ENCODE measurements around the gene KSR1.

The KSR1 gene

GRCh38 chr17:27600471-27600870 is 144.2 kb downstream of the KSR1 start:
- Histone ChIP-seq H3K9ac (no peak overlapping the region), H3K27me3 (no peaks in the 10 kb centered on the region), H3K36me3 (peaks cover 0 to 31% (median 4%) of the 10 kb centered on the region in 11 experiments; a peak in 9 of 22 replicates), H4K20me1 (peaks cover 0 to 15% (median 0%) of the 10 kb centered on the region in 11 experiments; a peak in 4 of 22 replicates), H3K27ac (no peak overlapping the region), H3K4me2 (no peak overlapping the region), H3K9me3 (replicated peaks in 1 of 11) (no peaks in the 10 kb centered on the region), H3K4me1 (peaks cover 0 to 6% (median 2%) of the 10 kb centered on the region in 10 experiments; a peak in 4 of 20 replicates), H3K4me3 (no peak overlapping the region)
- no peak for TF ChIP-seq Cebpa-rat (IDR thresholded peaks at IDR 0.05)

GRCh38 chr17:27601069-27601974 is 145.1 kb downstream of the KSR1 start:
- no peak for TF ChIP-seq Cebpa-rat (IDR thresholded peaks at IDR 0.05)

GRCh38 chr17:27601975-27602302 is 145.7 kb downstream of the KSR1 start:
- no peak for TF ChIP-seq Cebpa-rat (IDR thresholded peaks at IDR 0.05)
- H3K27me3 ChIP-seq, result no peaks in the 10 kb centered on the region
- no peak overlapping the region; a peak in 1 of 22 replicates for H3K9ac ChIP-seq
- H3K4me2 ChIP-seq, result no peak overlapping the region
- H3K9me3 ChIP-seq (replicated peaks in 1 of 11), result no peaks in the 10 kb centered on the region
- peaks cover 0 to 15% (median 0%) of the 10 kb centered on the region in 11 experiments; a peak in 4 of 22 replicates for H4K20me1 ChIP-seq
- no peak overlapping the region for H3K27ac ChIP-seq
- H3K4me1 ChIP-seq, result peaks cover 0 to 6% (median 2%) of the 10 kb centered on the region in 10 experiments; a peak in 4 of 20 replicates
- no peak overlapping the region for H3K4me3 ChIP-seq
- peaks cover 0 to 41% (median 4%) of the 10 kb centered on the region in 11 experiments; a peak in 9 of 22 replicates for H3K36me3 ChIP-seq

More at GRCh38 chr17:27601069-27601974, 145.1 kb downstream of the KSR1 start:
- H3K4me3 ChIP-seq, result no peak overlapping the region
- H3K27me3 ChIP-seq, result no peaks in the 10 kb centered on the region
- H3K4me2 ChIP-seq, result no peak overlapping the region
- H3K36me3 ChIP-seq, result peaks cover 0 to 40% (median 4%) of the 10 kb centered on the region in 11 experiments; a peak in 9 of 22 replicates
- H3K9ac ChIP-seq, result no peak overlapping the region
- H3K9me3 ChIP-seq (replicated peaks in 1 of 11), result no peaks in the 10 kb centered on the region
- peaks cover 0 to 15% (median 0%) of the 10 kb centered on the region in 11 experiments; a peak in 4 of 22 replicates for H4K20me1 ChIP-seq
- no peak overlapping the region for H3K27ac ChIP-seq
- H3K4me1 ChIP-seq, result peaks cover 0 to 6% (median 2%) of the 10 kb centered on the region in 10 experiments; a peak in 4 of 20 replicates

- Histone ChIP-seq H3K4me1 (peaks cover 0 to 11% (median 5%) of the 10 kb centered on the region in 10 experiments; a peak in 6 of 20 replicates), H3K4me3 (no peak overlapping the region), H4K20me1 (peaks cover 0 to 15% (median 0%) of the 10 kb centered on the region in 11 experiments; a peak in 4 of 22 replicates), H3K4me2 (no peak overlapping the region; a peak in 1 of 22 replicates), H3K9me3 (replicated peaks in 1 of 11) (no peaks in the 10 kb centered on the region), H3K9ac (no peak overlapping the region), H3K27me3 (no peaks in the 10 kb centered on the region), H3K36me3 (peaks cover 0 to 42% (median 3%) of the 10 kb centered on the region in 11 experiments; a peak in 9 of 22 replicates), H3K27ac (no peak overlapping the region)
- TF ChIP-seq Cebpa-rat (IDR thresholded peaks at IDR 0.05), result no peak
These were observed 146.6 kb downstream of the KSR1 start for GRCh38 chr17:27602721-27603420.

- no peak for TF ChIP-seq Cebpa-rat (IDR thresholded peaks at IDR 0.05)
- Histone ChIP-seq H3K9ac (no peak overlapping the region), H3K4me2 (no peak overlapping the region), H3K9me3 (replicated peaks in 1 of 11) (no peaks in the 10 kb centered on the region), H3K4me3 (no peak overlapping the region), H3K4me1 (peaks cover 0 to 12% (median 5%) of the 10 kb centered on the region in 10 experiments; a peak in 6 of 20 replicates), H4K20me1 (peaks cover 0 to 15% (median 0%) of the 10 kb centered on the region in 11 experiments; a peak in 4 of 22 replicates), H3K36me3 (peaks cover 0 to 41% (median 0%) of the 10 kb centered on the region in 11 experiments; a peak in 9 of 22 replicates), H3K27ac (no peak overlapping the region), H3K27me3 (no peaks in the 10 kb centered on the region)
These were observed 147.1 kb downstream of the KSR1 start for GRCh38 chr17:27603421-27603770.

- TF ChIP-seq Cebpa-rat (IDR thresholded peaks at IDR 0.05), result no peak
- Histone ChIP-seq H3K36me3 (peaks cover 0 to 49% (median 0%) of the 10 kb centered on the region in 11 experiments; a peak in 9 of 22 replicates), H4K20me1 (peaks cover 0 to 15% (median 0%) of the 10 kb centered on the region in 11 experiments; a peak in 4 of 22 replicates), H3K4me2 (no peak overlapping the region), H3K4me1 (peaks cover 0 to 12% (median 5%) of the 10 kb centered on the region in 10 experiments; a peak in 6 of 20 replicates), H3K27me3 (no peaks in the 10 kb centered on the region), H3K9me3 (replicated peaks in 1 of 11) (no peaks in the 10 kb centered on the region), H3K9ac (no peak overlapping the region), H3K27ac (no peak overlapping the region), H3K4me3 (no peak overlapping the region)
These were observed 147.9 kb downstream of the KSR1 start for GRCh38 chr17:27603880-27604794.

- Histone ChIP-seq H3K4me3 (no peak overlapping the region), H3K36me3 (peaks cover 0 to 57% (median 4%) of the 10 kb centered on the region in 11 experiments; a peak in 9 of 22 replicates), H3K27ac (no peak overlapping the region), H3K4me2 (no peak overlapping the region), H3K27me3 (no peaks in the 10 kb centered on the region), H3K9me3 (replicated peaks in 1 of 11) (no peaks in the 10 kb centered on the region), H3K9ac (no peak overlapping the region), H3K4me1 (peaks cover 0 to 17% (median 6%) of the 10 kb centered on the region in 10 experiments; a peak in 8 of 20 replicates), H4K20me1 (peaks cover 0 to 15% (median 0%) of the 10 kb centered on the region in 11 experiments; a peak in 4 of 22 replicates)
- no peak for TF ChIP-seq Cebpa-rat (IDR thresholded peaks at IDR 0.05)
These were observed 149.2 kb downstream of the KSR1 start for GRCh38 chr17:27605409-27605808.
